NCI-H510A (cell line): Measurements from ENCODE around the gene GNMT.
"Not testable (repeated sequence)": the region's sequence is repeated elsewhere in the genome, so short reads cannot be mapped to it uniquely, and the experiment has no call there.

Experiments
- DNase-seq: peaks from one replicate; lab custom pipeline; 2025; lab: John Stamatoyannopoulos, UW

GNMT gene

DNA sequence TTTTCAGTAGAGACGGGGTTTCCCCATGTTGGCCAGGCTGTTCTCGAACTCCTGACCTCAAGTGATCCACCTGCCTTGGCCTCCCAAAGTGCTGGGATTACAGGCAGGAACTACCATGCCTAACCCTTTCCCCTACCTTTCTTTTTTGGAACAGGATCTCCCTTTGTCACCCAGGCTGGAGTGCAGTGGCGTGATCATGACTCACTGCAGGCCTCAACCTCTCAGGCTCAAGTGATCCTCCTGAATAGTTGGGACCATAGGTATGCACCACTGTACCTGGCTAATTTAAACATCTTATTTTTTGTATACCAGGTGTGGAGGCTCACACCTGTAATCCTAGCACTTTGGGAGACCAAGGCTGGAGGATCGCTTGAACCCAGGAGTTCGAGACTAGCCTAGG is 19.2 kb upstream of the GNMT start:
- DNase-seq: not testable (repeated sequence)

DNA sequence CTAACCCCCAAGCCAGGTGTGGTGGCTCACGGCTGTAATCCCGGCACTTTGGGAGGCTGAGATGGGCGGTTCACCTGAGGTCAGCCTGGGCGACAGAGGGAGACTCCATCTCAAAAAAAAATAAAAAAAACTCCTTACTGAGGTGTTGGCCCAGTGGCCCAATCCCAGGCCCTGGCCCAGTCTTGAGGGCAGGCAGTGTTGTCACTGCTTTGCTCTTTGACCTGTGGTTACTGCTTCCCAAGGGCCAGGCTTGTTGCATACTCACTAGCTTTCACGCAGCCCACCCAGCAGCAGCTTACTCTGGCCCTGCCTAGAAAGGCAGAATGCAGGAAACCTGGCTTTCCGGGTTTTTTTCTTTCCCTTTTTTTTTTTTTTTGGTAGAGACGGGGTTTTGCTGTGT is 18.1 kb upstream of the GNMT start:
- DNase-seq: no peak

DNA sequence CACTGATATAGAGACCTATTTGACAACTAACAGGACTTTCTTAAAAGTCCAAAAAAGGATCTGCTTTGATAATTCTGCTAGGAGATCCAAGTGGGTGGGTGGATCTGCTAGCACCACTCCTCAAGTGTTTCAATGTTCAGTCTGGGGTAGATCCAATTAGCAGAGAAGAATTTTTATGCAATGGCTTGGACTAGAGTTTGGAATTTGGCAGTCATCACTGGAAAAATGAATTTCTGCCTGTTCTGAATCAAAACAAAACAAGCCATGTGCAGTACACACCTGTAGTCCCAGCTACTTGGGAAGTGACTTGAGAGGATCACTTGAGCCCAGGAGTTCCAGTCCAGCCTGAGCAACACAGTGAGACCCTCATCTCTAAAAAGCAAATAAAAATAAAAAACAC is 12.6 kb upstream of the GNMT start:
- DNase-seq: no peak

DNA sequence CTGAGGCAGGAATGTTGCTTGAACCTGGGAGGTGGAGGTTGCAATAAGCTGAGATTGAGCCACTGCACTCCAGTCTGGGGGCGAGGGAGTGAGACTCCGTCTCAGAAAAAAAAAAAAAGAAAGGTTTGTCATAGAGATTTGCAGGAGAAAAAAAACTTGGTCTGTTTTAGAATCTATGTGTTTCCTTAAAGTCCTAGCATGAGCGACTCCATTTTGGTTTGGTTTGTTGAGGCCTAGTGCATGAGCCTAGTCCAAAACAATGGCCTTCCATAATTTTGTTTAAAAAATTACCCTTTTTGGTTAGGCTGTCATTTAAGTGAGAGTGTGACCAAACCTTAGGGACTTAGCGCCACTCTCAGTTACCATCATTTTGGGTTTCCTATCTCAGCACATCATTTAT is 8.2 kb upstream of the GNMT start:
- DNase-seq: no peak

DNA sequence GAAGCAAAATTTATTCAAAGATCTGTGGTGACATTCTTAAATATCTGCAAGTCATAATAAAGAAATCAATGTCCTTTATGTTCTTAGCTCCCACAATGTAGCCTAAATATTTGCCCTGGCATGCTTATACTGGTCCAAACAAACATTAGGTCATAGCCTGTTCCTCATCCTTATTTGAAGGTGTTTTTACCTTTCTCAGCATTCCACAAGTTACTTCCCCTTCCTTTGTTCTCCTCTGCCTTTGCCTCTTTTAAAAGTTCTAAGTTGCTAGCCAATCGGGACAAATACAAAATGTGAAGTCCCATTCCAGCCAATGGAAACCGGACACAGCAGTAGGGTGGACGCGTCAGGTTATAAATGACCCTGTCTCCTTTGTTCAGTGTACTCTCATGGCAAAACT is 6.1 kb upstream of the GNMT start:
- DNase-seq: not testable (repeated sequence)

DNA sequence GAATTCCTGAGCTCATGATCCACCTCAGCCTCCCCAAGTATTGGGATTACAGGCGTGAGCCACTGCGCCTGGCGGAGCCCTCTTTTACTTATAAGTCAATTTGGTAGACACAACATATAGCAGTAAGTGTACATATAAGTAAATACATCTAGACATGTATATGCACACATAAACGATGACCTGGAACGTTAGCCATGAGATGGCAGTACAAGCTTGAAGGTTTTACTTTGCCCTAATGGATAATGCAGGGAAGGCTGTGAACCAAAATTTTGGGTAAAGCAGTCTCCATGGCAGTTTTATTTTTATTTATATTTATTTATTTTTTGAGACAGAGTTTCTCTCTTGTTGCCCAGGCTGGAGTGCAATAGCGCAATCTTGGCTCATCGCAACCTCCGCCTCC is 2.4 kb upstream of the GNMT start:
- DNase-seq: no peak

DNA sequence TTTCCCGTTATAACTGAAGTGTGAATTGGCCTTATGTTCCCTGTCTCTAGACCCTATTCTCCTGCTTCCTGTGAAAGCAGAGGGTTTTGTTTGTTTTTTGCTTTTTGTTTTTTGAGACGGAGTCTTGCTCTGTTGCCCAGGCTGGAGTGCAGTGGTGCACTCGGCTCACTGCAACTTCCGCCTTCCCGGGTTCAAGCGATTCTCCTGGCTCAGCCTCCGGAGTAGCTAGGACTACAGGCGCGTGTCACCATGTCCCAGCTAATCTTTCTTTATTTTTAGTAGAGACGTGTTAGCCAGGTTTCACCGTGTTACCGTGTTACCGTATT is 674 bp upstream of the GNMT start:
- DNase-seq: no peak

DNA sequence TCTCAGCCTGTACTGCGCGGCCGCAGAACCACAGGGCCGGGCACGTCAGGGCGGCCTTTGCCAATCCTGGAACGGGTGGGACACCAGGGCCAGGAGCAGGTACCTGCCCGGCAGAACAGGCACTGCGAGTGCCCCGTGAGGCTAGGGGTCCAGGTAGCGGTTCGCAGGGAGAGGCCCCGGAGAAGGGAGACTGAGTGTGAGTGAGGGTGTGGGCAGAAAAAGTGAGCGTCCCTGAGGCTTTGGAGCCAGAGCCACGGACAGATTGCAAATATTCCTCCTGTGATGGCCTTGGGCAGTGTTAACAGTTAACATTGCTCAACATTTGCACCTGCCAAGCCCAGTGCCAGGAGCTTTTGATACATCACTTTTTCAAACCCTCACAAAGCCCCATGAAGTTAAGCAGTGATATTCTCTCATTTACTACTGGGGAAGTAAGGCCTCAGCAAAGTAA is 491 bp downstream of the GNMT start:
- no peak for DNase-seq

DNA sequence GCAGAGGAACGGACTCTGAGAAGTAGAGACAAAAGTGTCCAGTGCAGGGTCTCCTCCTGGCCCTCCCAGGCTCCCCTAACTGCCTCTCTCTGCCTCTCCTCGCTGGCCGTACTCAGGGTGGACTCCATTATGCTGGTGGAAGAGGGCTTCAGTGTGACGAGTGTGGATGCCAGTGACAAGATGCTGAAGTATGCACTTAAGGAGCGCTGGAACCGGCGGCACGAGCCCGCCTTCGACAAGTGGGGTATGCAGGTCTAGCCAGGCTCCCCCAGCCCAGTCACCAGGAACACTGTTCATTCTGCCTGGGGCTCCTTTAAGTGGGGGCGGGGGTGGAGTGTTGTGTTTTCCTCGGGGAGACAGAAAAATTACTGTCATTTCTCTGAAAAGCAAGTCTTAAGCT is 1.5 kb downstream of the GNMT start:
- no peak for DNase-seq

DNA sequence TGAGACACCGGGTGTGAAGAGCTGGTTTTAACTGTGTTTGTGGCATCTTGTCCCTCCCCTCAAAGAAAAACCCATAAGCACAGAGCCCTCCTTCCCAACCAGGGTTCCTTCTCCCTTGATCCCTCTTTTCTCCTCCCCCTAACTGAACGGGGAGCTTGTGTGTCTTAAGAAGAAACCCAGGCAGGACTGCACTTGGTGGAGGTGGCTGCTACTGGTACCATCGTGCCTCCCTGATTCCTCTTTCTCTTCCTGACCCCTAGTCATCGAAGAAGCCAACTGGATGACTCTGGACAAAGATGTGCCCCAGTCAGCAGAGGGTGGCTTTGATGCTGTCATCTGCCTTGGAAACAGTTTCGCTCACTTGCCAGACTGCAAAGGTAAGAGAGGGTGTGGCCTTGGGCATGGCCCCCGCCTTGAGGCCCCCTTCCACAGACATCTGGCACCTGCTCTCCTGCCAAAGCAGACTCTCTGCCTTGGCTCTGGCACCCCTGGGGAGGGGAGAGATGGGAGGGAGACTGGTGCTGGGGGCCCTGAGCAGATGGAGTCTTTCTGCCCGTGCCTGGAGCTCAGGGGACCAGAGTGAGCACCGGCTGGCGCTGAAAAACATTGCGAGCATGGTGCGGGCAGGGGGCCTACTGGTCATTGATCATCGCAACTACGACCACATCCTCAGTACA is 2.1 kb downstream of the GNMT start:
- no peak for DNase-seq

DNA sequence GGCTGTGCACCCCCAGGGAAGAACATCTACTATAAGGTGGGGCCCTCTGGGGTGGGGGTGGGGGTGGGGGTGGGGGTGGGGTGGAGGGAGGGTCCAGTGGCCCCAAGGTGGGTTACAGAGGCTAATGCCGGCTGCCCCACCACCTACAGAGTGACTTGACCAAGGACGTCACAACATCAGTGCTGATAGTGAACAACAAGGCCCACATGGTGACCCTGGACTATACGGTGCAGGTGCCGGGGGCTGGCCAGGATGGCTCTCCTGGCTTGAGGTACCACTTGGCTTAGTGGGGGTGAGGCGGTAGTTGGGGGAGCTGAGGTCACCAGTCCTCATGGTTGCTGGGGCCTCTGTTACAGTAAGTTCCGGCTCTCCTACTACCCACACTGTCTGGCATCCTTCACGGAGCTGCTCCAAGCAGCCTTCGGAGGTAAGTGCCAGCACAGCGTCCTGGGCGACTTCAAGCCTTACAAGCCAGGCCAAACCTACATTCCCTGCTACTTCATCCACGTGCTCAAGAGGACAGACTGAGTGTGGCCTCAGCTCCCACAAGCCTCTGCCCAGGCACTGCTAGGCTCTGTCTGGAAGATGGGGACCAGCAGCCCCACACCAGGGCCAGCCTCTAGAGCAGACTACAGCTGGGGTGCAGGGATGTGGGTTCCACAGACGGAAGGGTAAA is 2.8 kb downstream of the GNMT start:
- DNase-seq: no peak

DNA sequence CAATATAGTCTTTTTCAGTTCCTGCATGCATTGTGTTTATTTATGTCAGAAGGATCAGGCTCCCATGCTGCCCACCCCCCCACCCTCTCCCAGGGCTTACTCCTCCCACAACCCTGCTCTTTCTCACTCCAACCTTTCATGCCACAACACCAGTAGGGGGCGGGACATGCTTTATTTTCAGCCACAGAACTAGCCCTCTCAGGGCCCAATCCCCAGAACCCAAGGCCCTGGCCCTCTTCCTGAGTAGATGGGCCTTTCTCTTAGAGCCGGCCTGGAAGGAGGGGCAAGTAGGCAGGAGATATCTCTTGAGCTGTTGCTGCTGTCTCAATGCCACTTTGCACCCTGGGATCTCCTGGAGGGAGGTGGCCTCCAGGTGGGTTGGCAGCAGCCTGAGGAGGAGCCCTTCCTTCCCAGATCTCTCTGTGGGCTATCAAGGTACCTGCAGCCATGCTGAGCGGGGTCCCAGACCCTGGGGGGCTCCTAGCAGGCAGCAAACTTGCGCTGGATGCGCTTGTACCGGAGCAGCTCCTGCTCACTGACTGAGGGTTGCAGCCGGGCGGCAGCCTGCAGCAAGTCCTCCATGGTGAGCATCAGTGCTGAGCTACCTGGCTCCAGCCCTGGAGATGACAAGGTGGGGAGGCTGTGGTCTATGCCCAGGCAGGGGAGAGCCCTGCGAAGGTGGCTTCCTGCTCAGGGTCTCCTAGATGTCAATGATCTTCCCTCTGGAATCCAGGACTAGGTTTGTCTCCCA is 3.5 kb downstream of the GNMT start:
- DNase-seq: no peak

DNA sequence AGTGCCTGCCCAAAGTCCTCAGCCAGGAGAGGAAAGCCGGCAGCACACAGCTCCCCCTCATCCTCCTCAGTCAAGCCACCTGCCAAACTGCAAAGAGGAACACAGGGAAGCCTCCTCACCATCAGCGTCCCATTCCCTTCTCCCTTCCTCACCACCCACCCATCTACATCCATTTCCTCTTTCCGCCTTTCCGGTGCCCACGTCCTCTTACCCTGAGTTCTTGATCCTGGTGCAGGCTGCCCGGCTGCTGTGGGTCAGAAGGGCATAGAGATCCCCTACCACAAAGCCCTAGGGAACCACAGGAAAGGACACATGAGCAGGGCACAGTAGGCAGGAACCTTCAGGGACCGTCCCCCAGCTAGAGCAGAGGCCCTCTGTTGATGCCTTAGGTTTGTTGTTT is 6.0 kb downstream of the GNMT start:
- no peak for DNase-seq

DNA sequence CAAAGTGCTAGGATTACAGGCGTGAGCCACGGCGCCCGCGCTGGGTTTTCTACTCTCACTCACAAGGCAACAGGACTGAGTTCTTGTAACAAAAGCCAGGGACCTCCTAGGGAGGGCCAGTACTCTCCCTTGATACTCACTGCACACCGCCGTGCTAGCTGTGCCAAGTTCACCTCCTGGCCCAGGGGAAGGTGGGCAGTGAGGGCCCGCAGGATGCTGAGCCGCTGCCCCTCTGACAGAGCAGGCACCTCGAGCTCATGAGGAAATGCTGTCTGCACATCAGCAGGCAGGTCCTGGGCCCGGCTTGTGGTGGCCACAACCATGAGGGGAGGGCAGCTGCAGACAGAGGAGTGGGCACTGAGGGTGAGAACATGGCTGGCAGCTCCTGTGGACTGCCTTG is 6.7 kb downstream of the GNMT start:
- no peak for DNase-seq

DNA sequence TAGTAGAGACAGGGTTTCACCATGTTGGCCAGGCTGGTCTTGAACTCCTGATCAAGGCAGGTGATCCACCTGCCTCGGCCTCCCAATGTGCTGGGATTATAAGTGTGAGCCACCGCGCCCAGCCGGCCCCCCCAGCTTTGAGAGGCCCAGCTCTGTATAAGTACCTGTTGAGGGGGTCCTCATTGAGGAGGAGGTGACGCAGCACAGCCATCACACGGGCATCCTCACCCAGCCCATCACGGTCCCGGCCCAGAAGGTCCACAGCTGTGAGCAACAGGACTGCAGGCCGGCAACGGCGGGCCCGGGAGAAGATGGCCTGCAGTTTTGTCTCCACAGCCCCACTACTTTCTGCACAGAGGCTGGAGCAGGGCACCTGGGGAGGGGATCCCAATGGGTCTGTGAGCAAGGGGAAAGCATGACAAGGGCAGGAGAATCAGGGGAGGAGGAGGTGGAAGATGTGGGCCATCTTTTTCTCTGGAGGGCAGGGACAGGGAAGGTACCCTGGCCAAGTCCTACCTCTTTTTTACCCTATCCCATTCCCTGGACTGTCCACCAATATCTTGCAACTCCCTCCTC is 7.7 kb downstream of the GNMT start:
- no peak for DNase-seq

DNA sequence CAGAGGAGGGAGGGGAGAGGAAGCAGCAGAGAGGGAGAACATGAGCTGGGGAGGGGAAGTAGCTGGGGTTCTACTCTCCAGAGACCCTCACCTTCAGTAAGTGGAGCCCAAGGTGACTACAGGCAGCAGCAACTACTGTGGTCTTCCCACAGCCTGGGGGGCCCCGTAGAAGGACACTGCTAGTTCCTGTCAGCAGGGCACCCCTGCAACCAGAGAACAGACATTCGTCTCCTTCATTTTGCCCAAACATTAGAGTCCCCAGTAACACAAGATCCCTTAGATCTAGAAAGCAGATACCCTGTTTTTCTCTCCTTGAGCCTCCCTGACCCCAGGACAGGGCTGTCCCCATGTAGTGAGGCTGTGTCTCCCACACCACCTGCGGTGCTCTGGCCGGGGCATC is 8.2 kb downstream of the GNMT start:
- no peak for DNase-seq

DNA sequence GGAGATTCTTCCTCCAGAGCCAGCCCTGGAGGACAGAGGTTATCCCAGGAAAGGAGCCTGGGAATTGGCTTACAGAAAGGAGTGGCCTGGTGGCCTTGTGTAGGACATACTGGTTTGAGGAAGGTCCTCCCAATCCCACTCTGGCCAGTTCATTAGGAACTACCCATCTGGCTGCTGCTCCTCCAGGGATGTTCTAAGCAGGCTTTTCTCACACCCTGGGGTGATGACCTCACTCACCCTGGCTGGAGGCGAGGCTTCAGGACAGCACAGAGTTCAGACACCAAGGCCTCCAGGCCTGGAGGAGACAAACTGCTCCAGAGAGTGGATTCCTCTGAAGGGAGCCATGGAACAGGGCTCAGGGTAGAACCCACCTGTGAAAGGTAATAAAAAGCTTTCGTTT is 8.9 kb downstream of the GNMT start:
- DNase-seq: no peak

DNA sequence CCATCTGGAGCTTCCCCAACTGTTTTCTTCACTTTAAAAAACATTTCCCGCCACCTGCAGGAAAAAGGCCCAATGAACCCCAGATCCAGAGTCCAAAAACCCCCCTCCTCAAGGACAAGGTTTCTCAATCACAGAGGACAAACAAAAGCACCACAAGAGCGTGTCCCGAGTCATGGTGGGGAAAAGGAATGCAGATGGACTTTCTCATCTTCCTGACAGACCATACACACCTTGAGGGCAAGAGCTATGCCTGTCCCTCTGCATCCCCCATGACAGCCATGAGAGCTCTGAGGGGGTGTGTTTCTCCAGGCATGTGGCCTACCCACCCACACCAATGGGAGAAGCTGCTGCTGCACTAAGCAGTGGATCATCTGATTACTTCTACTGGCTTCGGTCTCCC is 9.4 kb downstream of the GNMT start:
- no peak for DNase-seq

DNA sequence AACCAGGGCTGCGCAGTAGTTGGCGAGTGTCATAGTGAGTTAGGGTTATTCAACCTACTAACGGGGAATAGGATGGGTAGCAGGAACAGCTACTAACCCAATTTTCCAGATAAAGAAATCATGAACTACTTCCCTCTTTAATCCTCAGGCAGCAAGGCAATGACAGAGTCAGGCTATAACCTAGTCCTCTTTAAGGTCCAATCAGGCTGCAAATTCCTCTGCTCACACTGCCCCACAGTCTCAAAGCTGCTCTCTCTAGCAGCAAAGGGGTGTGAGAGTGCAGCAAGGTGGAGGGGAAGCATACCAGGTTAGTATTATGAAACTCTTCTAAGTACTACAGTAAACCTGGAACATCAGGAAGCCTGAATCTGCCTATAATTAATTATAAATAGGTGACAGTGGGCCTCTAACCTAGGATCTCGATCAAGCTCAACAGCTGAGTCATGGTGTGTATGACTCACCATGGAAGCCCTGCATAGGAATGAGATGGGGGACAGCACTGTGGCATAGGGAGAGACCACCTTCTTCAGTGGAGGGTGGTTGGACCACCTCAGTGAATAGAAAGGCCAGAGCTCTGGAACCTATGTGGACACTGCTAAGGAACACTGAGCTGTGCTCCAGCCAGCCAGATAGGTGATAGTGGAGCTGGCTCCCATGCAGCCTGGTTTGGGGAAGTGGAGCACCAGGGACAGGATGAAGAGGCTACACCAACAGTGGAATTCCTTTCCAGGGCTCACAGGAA is 10.5 kb downstream of the GNMT start:
- no peak for DNase-seq

DNA sequence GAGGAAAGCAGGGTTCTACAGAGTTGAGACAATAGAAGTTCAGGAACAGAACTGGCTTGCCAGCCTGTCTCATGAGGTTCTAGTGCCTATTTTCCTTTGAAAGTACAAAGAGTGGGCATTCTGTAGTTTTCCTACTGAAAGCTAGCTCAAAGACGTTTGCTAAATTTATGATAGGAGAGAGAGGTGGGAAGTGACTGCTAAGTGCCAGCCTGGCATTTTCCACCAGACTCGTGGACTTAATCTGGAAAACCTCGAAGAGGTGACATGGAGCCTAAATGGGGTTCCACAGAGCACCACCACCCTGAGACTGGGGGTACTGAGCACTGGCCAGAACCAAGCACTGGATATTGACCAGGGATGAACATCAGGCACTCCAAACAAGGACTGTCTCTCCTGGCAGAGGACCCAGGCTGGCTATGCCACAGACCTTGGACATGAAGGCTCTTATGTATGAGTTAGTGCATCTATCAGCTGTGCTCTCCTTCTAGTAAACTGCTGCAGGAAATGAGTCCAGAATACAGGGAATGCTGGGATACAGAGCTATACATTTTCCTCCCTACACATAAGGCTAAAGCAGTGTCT is 11.3 kb downstream of the GNMT start:
- no peak for DNase-seq

DNA sequence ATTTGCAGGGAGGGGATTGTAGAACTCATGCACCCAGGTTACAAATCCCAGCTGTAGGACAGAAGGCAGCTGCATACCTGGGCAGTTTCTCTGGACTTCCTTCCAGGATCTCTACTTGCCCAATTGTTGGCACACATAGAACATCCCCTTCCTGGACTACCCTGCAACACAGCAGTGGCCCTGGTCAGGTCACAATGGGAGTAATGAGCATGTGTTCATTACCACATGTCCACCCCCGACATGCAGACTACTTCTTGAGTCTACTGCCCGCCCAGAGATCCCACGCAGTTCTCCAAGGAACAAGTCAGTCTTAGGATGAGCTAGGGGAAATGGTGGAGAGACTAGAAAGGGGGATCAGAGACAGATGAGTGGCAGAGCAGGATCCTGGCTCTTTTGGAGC is 13.4 kb downstream of the GNMT start:
- DNase-seq: no peak

DNA sequence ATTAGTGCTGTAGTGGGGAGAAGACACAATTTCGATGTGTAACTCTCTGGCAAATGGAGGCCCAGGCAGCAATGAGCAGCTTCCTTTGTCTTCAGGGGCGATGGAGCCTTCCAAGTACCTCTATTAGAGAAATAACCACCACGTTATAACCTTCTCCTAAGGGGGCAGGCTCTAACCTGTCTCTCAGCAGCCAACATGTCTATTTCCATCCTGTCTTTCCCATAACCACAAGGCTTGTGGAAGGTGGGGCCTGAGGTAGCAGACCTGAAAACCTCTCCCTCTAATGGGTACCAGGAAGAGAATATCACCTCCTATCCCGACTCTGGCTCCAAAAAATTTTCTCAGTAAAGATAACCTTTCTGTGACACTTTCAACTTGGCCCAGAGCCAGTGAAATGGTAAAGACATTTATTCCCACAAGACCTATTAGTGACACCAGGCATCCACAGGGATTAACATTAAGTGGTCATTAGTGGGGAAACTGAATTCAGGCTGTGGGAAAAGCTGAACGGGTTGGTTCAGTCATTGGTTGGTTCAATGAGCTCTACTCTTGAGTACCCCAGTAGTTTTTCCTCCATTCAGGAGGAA is 14.5 kb downstream of the GNMT start:
- DNase-seq: no peak
